Gastrocnemius medialis (tissue), 4 donors: Measurements from ENCODE around the gene CCDC92. TPM values are rescaled to one million over a fixed set of nuclear protein-coding genes. Genes with fewer than 3 reads are reported as not detected.

ENCODE experiments used
- ATAC-seq, 2 donors: fragments of 150-250 bp; one replicate each; pipeline ENCODE4 v1.9.1; 2016
- DNase-seq, 2 donors: peaks; one replicate each; pipeline ENCODE4 v3.0.0-alpha.2; 2019
- H3K27ac ChIP-seq, 4 donors: fragments of 200-600 bp; sonication (generic); 1 replicate in 1 of 4; 2 replicates in 3 of 4; pipeline ENCODE4 v1.5.1; 2016 to 2018; ENCODE audit warnings: mild to moderate bottlenecking in 2 of 4, moderate library complexity in 1 of 4
- H3K27me3 ChIP-seq, 3 donors: fragments of 200-600 bp; sonication (generic) in 2 of 3; 1 replicate in 1 of 3; 2 replicates in 2 of 3; pipeline versions ENCODE4 v1.5.1 to v1.6.0; 2016 to 2019; ENCODE audit warnings: mild to moderate bottlenecking in 1 of 3, moderate library complexity in 1 of 3
- H3K36me3 ChIP-seq, 2 donors: fragments of 200-600 bp; sonication (generic) in 1 of 2; one replicate each; pipeline ENCODE4 v1.5.1; 2017 to 2018
- H3K4me1 ChIP-seq, 2 donors: fragments of 200-600 bp; sonication (generic) in 1 of 2; one replicate each; pipeline ENCODE4 v1.5.1; 2016 to 2017; ENCODE audit warnings: mild to moderate bottlenecking in 2 of 2
- H3K4me3 ChIP-seq, 4 donors: fragments of 200-600 bp; sonication (generic) in 3 of 4; 1 replicate in 1 of 4; 2 replicates in 3 of 4; pipeline ENCODE4 v1.5.1; 2016 to 2019; ENCODE audit warnings: mild to moderate bottlenecking in 2 of 4
- H3K9me3 ChIP-seq, 3 donors: fragments of 200-600 bp; sonication (generic) in 2 of 3; 1 replicate in 1 of 3; 2 replicates in 2 of 3; pipeline ENCODE4 v1.5.1; 2016 to 2019
- CTCF ChIP-seq, 5 experiments: fragments of 450-650 bp in 3 of 5; fragments of 200-600 bp in 2 of 5; sonication (generic) in 2 of 5; IDR thresholded peaks in 4 of 5; conservative IDR thresholded peaks in 1 of 5; 1 replicate in 4 of 5; 2 replicates in 1 of 5; pipeline ENCODE4 v1.5.1; 2016 to 2019; ENCODE audit warnings: antibody characterized with exemption in 5 of 5, mild to moderate bottlenecking in 3 of 5, moderate library complexity in 3 of 5
- POLR2A ChIP-seq, 2 donors: fragments of 450-650 bp; IDR thresholded peaks; one replicate each; pipeline ENCODE4 v1.6.1; 2017; ENCODE audit warnings: antibody characterized with exemption in 2 of 2, mild to moderate bottlenecking in 2 of 2, moderate library complexity in 2 of 2
- in situ Hi-C, 4 donors: fragments of 200-750 bp; cut with MboI; loops; one replicate each; pipeline versions ENCODE4 v1.15.0 to v1.8.0; 2017; ENCODE audit warnings: low sequenced_read_pairs in 4 of 4
- intact Hi-C: fragments of 100-400 bp; cut with DNase I; formaldehyde crosslinking; loops from one replicate; pipeline ENCODE4 v1.15.1; 2023; ENCODE audit warnings: low total_unique reads
- total RNA-seq, 4 donors: library from RNA; depleted of rRNA; stranded (reverse); fragments of >200 nt; gene quantifications; one replicate each; pipeline versions ENCODE4 v1.1.0 to v1.2.3, GENCODE V29; 2016

Gene CCDC92
- total RNA-seq, 4 donors from 2014 or later, result 21.1 to 29.1 (median 23.7) TPM

- DNase-seq (no peak), ATAC-seq (no peak)
- no peak overlapping the region for H3K27ac ChIP-seq
- H3K9me3 ChIP-seq, result no peaks in the 10 kb centered on the region
- no peaks in the 10 kb centered on the region for H3K4me1 ChIP-seq
- H3K27me3 ChIP-seq, result no peaks in the 10 kb centered on the region
- TF ChIP-seq CTCF (IDR thresholded peaks at IDR 0.05 in 4 of 5, conservative IDR thresholded peaks at IDR 0.05 in 1 of 5), result no peak
- peaks cover 0 to 49% of the 10 kb centered on the region in 2 donors for H3K36me3 ChIP-seq
- in situ Hi-C loops, result no loop called here
- H3K4me3 ChIP-seq, result no peak overlapping the region
- intact Hi-C loops, result no loop called here
Measured at GRCh38 chr12:123942238-123942653, 30.4 kb downstream of the CCDC92 start.

GRCh38 chr12:123941624-123942237 is 30.9 kb downstream of the CCDC92 start:
- Histone ChIP-seq H3K36me3 (peaks cover 0 to 53% of the 10 kb centered on the region in 2 donors), H3K27ac (no peak overlapping the region)

GRCh38 chr12:123941000-123941399 is 31.6 kb downstream of the CCDC92 start:
- Histone ChIP-seq H3K27me3 (no peaks in the 10 kb centered on the region), H3K4me1 (no peaks in the 10 kb centered on the region), H3K27ac (no peak overlapping the region), H3K36me3 (peaks cover 0 to 57% of the 10 kb centered on the region in 2 donors), H3K9me3 (no peaks in the 10 kb centered on the region), H3K4me3 (no peak overlapping the region)
- TF ChIP-seq POLR2A (IDR thresholded peaks at IDR 0.05) (no peak), CTCF (IDR thresholded peaks at IDR 0.05 in 4 of 5, conservative IDR thresholded peaks at IDR 0.05 in 1 of 5) (no peak)
- intact Hi-C loops (no loop called here), in situ Hi-C loops (no loop called here)
- no peak for DNase-seq
- ATAC-seq, result no peak

More at GRCh38 chr12:123941624-123942237, 30.9 kb downstream of the CCDC92 start:
- H3K9me3 ChIP-seq, result no peaks in the 10 kb centered on the region
- DNase-seq (no peak), ATAC-seq (no peak)
- in situ Hi-C loops, result no loop called here
- intact Hi-C loops, result no loop called here
- H3K4me1 ChIP-seq, result no peaks in the 10 kb centered on the region
- H3K4me3 ChIP-seq, result no peak overlapping the region
- TF ChIP-seq POLR2A (IDR thresholded peaks at IDR 0.05) (no peak), CTCF (IDR thresholded peaks at IDR 0.05 in 4 of 5, conservative IDR thresholded peaks at IDR 0.05 in 1 of 5) (no peak)
- H3K27me3 ChIP-seq, result no peaks in the 10 kb centered on the region

- TF ChIP-seq CTCF (IDR thresholded peaks at IDR 0.05 in 4 of 5, conservative IDR thresholded peaks at IDR 0.05 in 1 of 5) (no peak), POLR2A (IDR thresholded peaks at IDR 0.05) (no peak)
- intact Hi-C loops (no loop called here), in situ Hi-C loops (no loop called here)
- Histone ChIP-seq H3K9me3 (no peaks in the 10 kb centered on the region), H3K27ac (no peak overlapping the region), H3K27me3 (no peaks in the 10 kb centered on the region), H3K36me3 (peaks cover 0 to 57% of the 10 kb centered on the region in 2 donors), H3K4me3 (no peak overlapping the region), H3K4me1 (no peaks in the 10 kb centered on the region)
- DNase-seq (no peak), ATAC-seq (no peak)
Measured at GRCh38 chr12:123940627-123940966, 32.0 kb downstream of the CCDC92 start.
